Gastroesophageal sphincter (tissue), 3 donors: Measurements from ENCODE around the gene MAGEA12.
"Not testable (repeated sequence)": the region's sequence is repeated elsewhere in the genome, so short reads cannot be mapped to it uniquely, and the experiment has no call there.

Experiments
- CTCF ChIP-seq, 4 experiments: fragments of 200-600 bp in 2 of 4; fragments of 450-650 bp in 2 of 4; sonication (generic) in 1 of 4; IDR thresholded peaks; one replicate each; pipeline ENCODE4 v1.5.1; 2017 to 2019; ENCODE audit warnings: antibody characterized with exemption in 4 of 4, mild to moderate bottlenecking in 2 of 4, moderate library complexity in 2 of 4
- EP300 ChIP-seq: sonication (generic); formaldehyde crosslinking; IDR thresholded peaks from one replicate; pipeline ENCODE4 v1.6.1; 2017; ENCODE audit warnings: antibody characterized with exemption, mild to moderate bottlenecking
- POLR2A ChIP-seq, 2 donors: fragments of 450-650 bp; IDR thresholded peaks; one replicate each; pipeline ENCODE4 v1.6.1; 2017; ENCODE audit warnings: antibody characterized with exemption in 2 of 2, mild to moderate bottlenecking in 2 of 2, moderate library complexity in 1 of 2
- POLR2AphosphoS5 ChIP-seq: sonication (generic); formaldehyde crosslinking; IDR thresholded peaks from one replicate; pipeline ENCODE4 v1.6.1; 2017; ENCODE audit warnings: antibody characterized with exemption

GRCh38 chrX:152709173-152709572 lies 24.4 kb upstream of the MAGEA12 start, which contains the start of gene CSAG2:
- not testable (repeated sequence) for TF ChIP-seq CTCF (IDR thresholded peaks at IDR 0.05); POLR2A (IDR thresholded peaks at IDR 0.05); POLR2AphosphoS5; EP300
